HEK293 (cell line): ENCODE results near the gene NOVA1.

Source experiments
- CTCF ChIA-PET: fragments of 350-600 bp; formaldehyde crosslinking; extraction: SDS; loops from one replicate; lab custom pipeline; 2021; ENCODE audit warnings: antibody characterized with exemption; lab: Yijun Ruan, JAX
- POLR2A ChIA-PET: fragments of 300-600 bp; formaldehyde crosslinking; extraction: SDS; loops from one replicate; lab custom pipeline; 2020; ENCODE audit warnings: antibody characterized with exemption, inconsistent platforms; lab: Yijun Ruan, JAX
- H3K27ac ChIP-seq: fragments of 200-500 bp; sonication (Bioruptor generic); 2 replicates; pipeline ENCODE4 v1.5.1; 2014; ENCODE audit warnings: low read depth, low read length, control low read depth, inconsistent platforms; ENCODE audit errors: extremely low read depth
- H3K36me3 ChIP-seq, 2 experiments: fragments of 200-500 bp in 1 of 2; sonication (Bioruptor generic) in 1 of 2; 1 replicate in 1 of 2; 2 replicates in 1 of 2; pipeline ENCODE4 v1.5.1; 2014 to 2017; ENCODE audit warnings: inconsistent platforms in 2 of 2, low read length in 2 of 2; ENCODE audit not compliant: control insufficient read depth in 2 of 2, insufficient read depth in 1 of 2
- H3K4me1 ChIP-seq: fragments of 200-500 bp; sonication (Bioruptor generic); 2 replicates; pipeline ENCODE4 v1.5.1; 2014; ENCODE audit warnings: mild to moderate bottlenecking, low read length, inconsistent platforms; ENCODE audit not compliant: control insufficient read depth, insufficient read depth
- H3K4me3 ChIP-seq: 2 replicates; pipeline ENCODE4 v1.5.1; 2011; ENCODE audit warnings: low read depth, mild to moderate bottlenecking, control low read depth, low read length, moderate library complexity
- H3K9me3 ChIP-seq: fragments of 200-500 bp; sonication (Bioruptor generic); 2 replicates; pipeline ENCODE4 v1.5.1; 2014; ENCODE audit warnings: low read depth, low read length, inconsistent platforms; ENCODE audit not compliant: control insufficient read depth, insufficient read depth
- GLIS1 ChIP-seq: fragments of 450-650 bp; formaldehyde crosslinking; IDR thresholded peaks from 2 replicates; pipeline ENCODE4 v1.5.1; 2016; ENCODE audit warnings: missing biosample characterization, missing genetic modification characterization
- HOXA7 ChIP-seq: sonication (generic); formaldehyde crosslinking; IDR thresholded peaks from 2 replicates; pipeline ENCODE4 v1.8.1; 2022; ENCODE audit warnings: missing genetic modification reagents, borderline replicate concordance
- RBAK ChIP-seq: fragments of 450-650 bp; formaldehyde crosslinking; IDR thresholded peaks from 2 replicates; pipeline ENCODE4 v1.5.1; 2016; ENCODE audit warnings: missing biosample characterization, missing genetic modification characterization
- SALL2 ChIP-seq: fragments of 450-650 bp; formaldehyde crosslinking; IDR thresholded peaks from 2 replicates; pipeline ENCODE4 v1.5.0; 2017; ENCODE audit warnings: missing biosample characterization, mild to moderate bottlenecking, missing genetic modification characterization, borderline replicate concordance
- SCRT2 ChIP-seq: fragments of 450-650 bp; formaldehyde crosslinking; IDR thresholded peaks from 2 replicates; pipeline ENCODE4 v1.5.1; 2016; ENCODE audit warnings: missing biosample characterization, missing genetic modification characterization
- SP3 ChIP-seq: fragments of 450-650 bp; formaldehyde crosslinking; IDR thresholded peaks from 2 replicates; pipeline ENCODE4 v1.5.1; 2016; ENCODE audit warnings: missing biosample characterization, missing genetic modification characterization
- ZBTB48 ChIP-seq: fragments of 450-650 bp; formaldehyde crosslinking; IDR thresholded peaks from 2 replicates; pipeline ENCODE4 v1.5.1; 2016; ENCODE audit warnings: missing biosample characterization, missing genetic modification characterization
- ZNF140 ChIP-seq: fragments of 450-650 bp; formaldehyde crosslinking; IDR thresholded peaks from 2 replicates; pipeline ENCODE4 v1.5.1; 2016; ENCODE audit warnings: missing biosample characterization, missing genetic modification characterization
- ZNF174 ChIP-seq: fragments of 450-650 bp; formaldehyde crosslinking; IDR thresholded peaks from 2 replicates; pipeline ENCODE4 v1.5.0; 2017; ENCODE audit warnings: missing biosample characterization, mild to moderate bottlenecking, missing genetic modification characterization
- ZNF18 ChIP-seq: fragments of 450-650 bp; formaldehyde crosslinking; IDR thresholded peaks from 2 replicates; pipeline ENCODE4 v1.5.1; 2016; ENCODE audit warnings: missing biosample characterization, missing genetic modification characterization
- ZNF19 ChIP-seq: fragments of 450-650 bp; formaldehyde crosslinking; IDR thresholded peaks from 2 replicates; pipeline ENCODE4; 2016; ENCODE audit warnings: missing biosample characterization, missing genetic modification characterization, low read depth
- ZNF362 ChIP-seq: fragments of 450-650 bp; formaldehyde crosslinking; IDR thresholded peaks from 2 replicates; pipeline ENCODE4 v1.5.1; 2016; ENCODE audit warnings: missing biosample characterization, missing genetic modification characterization
- ZNF404 ChIP-seq: fragments of 450-650 bp; formaldehyde crosslinking; IDR thresholded peaks from 2 replicates; pipeline ENCODE4 v1.5.1; 2017; ENCODE audit warnings: missing biosample characterization, missing genetic modification characterization
- ZNF423 ChIP-seq: fragments of 450-650 bp; formaldehyde crosslinking; IDR thresholded peaks from 2 replicates; pipeline ENCODE4 v1.5.1; 2016; ENCODE audit warnings: missing biosample characterization, missing genetic modification characterization
- ZNF449 ChIP-seq: fragments of 450-650 bp; formaldehyde crosslinking; IDR thresholded peaks from 2 replicates; pipeline ENCODE4 v1.5.1; 2017; ENCODE audit warnings: missing biosample characterization, mild to moderate bottlenecking, missing genetic modification characterization, moderate library complexity
- ZNF555 ChIP-seq: fragments of 450-650 bp; formaldehyde crosslinking; conservative IDR thresholded peaks from 2 replicates; pipeline ENCODE4 v1.5.1; 2017; ENCODE audit warnings: missing biosample characterization, mild to moderate bottlenecking, missing genetic modification characterization, inconsistent platforms
- ZNF660 ChIP-seq: fragments of 450-650 bp; IDR thresholded peaks from 2 replicates; pipeline ENCODE4 v1.5.1; 2018; ENCODE audit warnings: missing biosample characterization, mild to moderate bottlenecking, missing genetic modification characterization
- ZXDB ChIP-seq: fragments of 450-650 bp; formaldehyde crosslinking; IDR thresholded peaks from 2 replicates; pipeline ENCODE4 v1.5.1; 2016; ENCODE audit warnings: missing biosample characterization, missing genetic modification characterization
- TF ChIP-seq, protein P1 (sequence below): fragments of 450-650 bp; formaldehyde crosslinking; IDR thresholded peaks from 2 replicates; pipeline ENCODE4 v1.5.1; 2017; ENCODE audit warnings: missing biosample characterization, missing genetic modification characterization
- TF ChIP-seq, protein P2 (sequence below): fragments of 450-650 bp; formaldehyde crosslinking; IDR thresholded peaks from 2 replicates; pipeline ENCODE4; 2016; ENCODE audit warnings: missing biosample characterization, missing genetic modification characterization
- TF ChIP-seq, protein P3 (sequence below): fragments of 450-650 bp; formaldehyde crosslinking; conservative IDR thresholded peaks from 2 replicates; pipeline ENCODE4 v1.5.1; 2016; ENCODE audit warnings: low read depth, missing biosample characterization, missing genetic modification characterization

Gene NOVA1

DNA sequence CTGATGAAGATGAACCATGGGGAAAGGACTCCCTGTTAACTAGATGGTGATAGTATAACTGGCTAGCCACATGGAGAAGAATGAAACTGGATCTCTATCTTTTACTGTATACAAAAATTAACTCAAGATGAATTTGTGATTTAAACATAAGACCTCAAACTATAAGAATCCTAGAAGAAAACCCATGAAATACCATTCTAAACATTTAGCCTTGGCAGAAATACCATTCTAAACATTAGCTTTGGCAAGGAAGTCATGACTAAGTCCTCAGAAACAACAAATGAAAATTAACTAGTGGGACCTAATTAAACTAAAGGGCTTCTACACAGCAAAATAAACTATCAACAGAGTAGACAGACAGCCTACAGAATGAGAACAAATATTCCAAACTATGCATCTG, 28.4 kb upstream of the NOVA1 start:
- no peak for TF ChIP-seq ZNF362 (tag by site-specific recombination)
- no peak overlapping the region for H3K27ac ChIP-seq
- ChIA-PET POLR2A (no interaction called here), CTCF (no interaction called here)
- H3K4me3 ChIP-seq, result no peak overlapping the region
- H3K36me3 ChIP-seq, result no peaks in the 10 kb centered on the region
- no peaks in the 10 kb centered on the region for H3K4me1 ChIP-seq
- H3K9me3 ChIP-seq, result no peaks in the 10 kb centered on the region

DNA sequence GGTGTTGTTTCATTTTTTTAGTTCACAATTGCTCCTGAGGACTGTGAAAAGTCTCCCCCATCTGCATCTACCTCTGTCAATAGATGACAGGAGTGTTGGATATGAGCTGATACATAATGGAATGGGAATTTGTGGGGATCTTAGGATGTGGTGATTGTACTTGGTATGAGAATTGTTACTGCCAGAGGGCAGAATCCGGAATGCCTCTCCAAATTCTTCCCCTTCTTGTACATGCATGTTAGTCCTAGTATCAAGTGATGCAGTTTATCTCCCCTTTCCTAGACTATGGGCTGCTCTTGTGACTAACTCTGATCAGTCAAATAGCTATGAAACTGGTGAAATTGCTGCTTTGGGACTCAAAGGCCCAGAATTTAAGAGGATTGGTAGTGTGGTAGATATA, 24.8 kb upstream of the NOVA1 start:
- CTCF ChIA-PET, result no interaction called here
- H3K9me3 ChIP-seq, result no peaks in the 10 kb centered on the region
- H3K36me3 ChIP-seq, result no peaks in the 10 kb centered on the region
- H3K4me1 ChIP-seq, result no peaks in the 10 kb centered on the region
- H3K4me3 ChIP-seq, result no peak overlapping the region
- POLR2A ChIA-PET, result no interaction called here
- H3K27ac ChIP-seq, result no peak overlapping the region
- TF ChIP-seq ZNF19 (tag by site-specific recombination) (no peak), GLIS1 (tag by site-specific recombination) (no peak), SALL2 (tag by site-specific recombination) (no peak), RBAK (tag by site-specific recombination) (no peak), SCRT2 (no peak), ZNF423 (tag by site-specific recombination) (no peak), HOXA7 (no peak), ZNF140 (tag by site-specific recombination) (no peak), ZNF174 (tag by site-specific recombination) (no peak), ZBTB48 (tag by site-specific recombination) (no peak), ZNF660 (tag by site-specific recombination) (no peak), SP3 (no peak), ZXDB (tag by site-specific recombination) (no peak), ZNF555 (no peak), ZNF404 (tag by site-specific recombination) (no peak), ZNF18 (tag by site-specific recombination) (no peak), ZNF449 (tag by site-specific recombination) (no peak)
- TF ChIP-seq, protein P1, sequence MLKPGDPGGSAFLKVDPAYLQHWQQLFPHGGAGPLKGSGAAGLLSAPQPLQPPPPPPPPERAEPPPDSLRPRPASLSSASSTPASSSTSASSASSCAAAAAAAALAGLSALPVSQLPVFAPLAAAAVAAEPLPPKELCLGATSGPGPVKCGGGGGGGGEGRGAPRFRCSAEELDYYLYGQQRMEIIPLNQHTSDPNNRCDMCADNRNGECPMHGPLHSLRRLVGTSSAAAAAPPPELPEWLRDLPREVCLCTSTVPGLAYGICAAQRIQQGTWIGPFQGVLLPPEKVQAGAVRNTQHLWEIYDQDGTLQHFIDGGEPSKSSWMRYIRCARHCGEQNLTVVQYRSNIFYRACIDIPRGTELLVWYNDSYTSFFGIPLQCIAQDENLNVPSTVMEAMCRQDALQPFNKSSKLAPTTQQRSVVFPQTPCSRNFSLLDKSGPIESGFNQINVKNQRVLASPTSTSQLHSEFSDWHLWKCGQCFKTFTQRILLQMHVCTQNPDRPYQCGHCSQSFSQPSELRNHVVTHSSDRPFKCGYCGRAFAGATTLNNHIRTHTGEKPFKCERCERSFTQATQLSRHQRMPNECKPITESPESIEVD (tag by site-specific recombination), result no peak
- TF ChIP-seq, protein P2, sequence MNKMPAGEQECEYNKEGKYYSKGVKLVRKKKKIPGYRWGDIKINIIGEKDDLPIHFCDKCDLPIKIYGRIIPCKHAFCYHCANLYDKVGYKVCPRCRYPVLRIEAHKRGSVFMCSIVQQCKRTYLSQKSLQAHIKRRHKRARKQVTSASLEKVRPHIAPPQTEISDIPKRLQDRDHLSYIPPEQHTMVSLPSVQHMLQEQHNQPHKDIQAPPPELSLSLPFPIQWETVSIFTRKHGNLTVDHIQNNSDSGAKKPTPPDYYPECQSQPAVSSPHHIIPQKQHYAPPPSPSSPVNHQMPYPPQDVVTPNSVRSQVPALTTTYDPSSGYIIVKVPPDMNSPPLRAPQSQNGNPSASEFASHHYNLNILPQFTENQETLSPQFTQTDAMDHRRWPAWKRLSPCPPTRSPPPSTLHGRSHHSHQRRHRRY (tag by site-specific recombination), result no peak
- TF ChIP-seq, protein P3, sequence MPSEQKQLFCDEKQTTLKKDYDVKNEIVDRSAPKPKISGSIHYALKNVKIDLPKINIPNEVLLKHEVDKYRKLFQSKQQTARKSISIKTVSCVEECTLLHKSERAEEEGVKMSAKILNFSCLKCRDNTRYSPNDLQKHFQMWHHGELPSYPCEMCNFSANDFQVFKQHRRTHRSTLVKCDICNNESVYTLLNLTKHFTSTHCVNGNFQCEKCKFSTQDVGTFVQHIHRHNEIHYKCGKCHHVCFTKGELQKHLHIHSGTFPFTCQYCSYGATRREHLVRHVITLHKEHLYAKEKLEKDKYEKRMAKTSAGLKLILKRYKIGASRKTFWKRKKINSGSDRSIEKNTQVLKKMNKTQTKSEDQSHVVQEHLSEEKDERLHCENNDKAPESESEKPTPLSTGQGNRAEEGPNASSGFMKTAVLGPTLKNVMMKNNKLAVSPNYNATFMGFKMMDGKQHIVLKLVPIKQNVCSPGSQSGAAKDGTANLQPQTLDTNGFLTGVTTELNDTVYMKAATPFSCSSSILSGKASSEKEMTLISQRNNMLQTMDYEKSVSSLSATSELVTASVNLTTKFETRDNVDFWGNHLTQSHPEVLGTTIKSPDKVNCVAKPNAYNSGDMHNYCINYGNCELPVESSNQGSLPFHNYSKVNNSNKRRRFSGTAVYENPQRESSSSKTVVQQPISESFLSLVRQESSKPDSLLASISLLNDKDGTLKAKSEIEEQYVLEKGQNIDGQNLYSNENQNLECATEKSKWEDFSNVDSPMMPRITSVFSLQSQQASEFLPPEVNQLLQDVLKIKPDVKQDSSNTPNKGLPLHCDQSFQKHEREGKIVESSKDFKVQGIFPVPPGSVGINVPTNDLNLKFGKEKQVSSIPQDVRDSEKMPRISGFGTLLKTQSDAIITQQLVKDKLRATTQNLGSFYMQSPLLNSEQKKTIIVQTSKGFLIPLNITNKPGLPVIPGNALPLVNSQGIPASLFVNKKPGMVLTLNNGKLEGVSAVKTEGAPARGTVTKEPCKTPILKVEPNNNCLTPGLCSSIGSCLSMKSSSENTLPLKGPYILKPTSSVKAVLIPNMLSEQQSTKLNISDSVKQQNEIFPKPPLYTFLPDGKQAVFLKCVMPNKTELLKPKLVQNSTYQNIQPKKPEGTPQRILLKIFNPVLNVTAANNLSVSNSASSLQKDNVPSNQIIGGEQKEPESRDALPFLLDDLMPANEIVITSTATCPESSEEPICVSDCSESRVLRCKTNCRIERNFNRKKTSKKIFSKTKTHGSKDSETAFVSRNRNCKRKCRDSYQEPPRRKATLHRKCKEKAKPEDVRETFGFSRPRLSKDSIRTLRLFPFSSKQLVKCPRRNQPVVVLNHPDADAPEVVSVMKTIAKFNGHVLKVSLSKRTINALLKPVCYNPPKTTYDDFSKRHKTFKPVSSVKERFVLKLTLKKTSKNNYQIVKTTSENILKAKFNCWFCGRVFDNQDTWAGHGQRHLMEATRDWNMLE (tag by site-specific recombination), result no peak
